HG02678 (cell line): Measurements from ENCODE around the gene FREM2.

ENCODE experiments used
- ATAC-seq: cut with Tn5 transposase; IDR thresholded peaks from one replicate; pipeline ENCODE4 v1.9.1; 2021; ENCODE audit warnings: mild to moderate bottlenecking, moderate library complexity; ENCODE audit not compliant: unreplicated experiment

The FREM2 gene

GRCh38 chr13:38687246-38688229, 661 bp downstream of the FREM2 start:
- ATAC-seq: no peak

GRCh38 chr13:38688674-38689073, 1.8 kb downstream of the FREM2 start:
- ATAC-seq: no peak

- no peak for ATAC-seq
Observed at GRCh38 chr13:38690231-38690630, 3.4 kb downstream of the FREM2 start.

- ATAC-seq: no peak
Observed at GRCh38 chr13:38693168-38693567, 6.3 kb downstream of the FREM2 start.

GRCh38 chr13:38693641-38694040, 6.8 kb downstream of the FREM2 start:
- no peak for ATAC-seq

- ATAC-seq: no peak
Observed at GRCh38 chr13:38697197-38697596, 10.3 kb downstream of the FREM2 start.

GRCh38 chr13:38697628-38698333, 10.9 kb downstream of the FREM2 start:
- no peak for ATAC-seq

- no peak for ATAC-seq
Observed at GRCh38 chr13:38700051-38700450, 13.2 kb downstream of the FREM2 start.

GRCh38 chr13:38702669-38703068, 15.8 kb downstream of the FREM2 start:
- ATAC-seq: no peak

- no peak for ATAC-seq
Observed at GRCh38 chr13:38703255-38703654, 16.4 kb downstream of the FREM2 start.

- no peak for ATAC-seq
Observed at GRCh38 chr13:38705365-38705764, 18.5 kb downstream of the FREM2 start.

- no peak for ATAC-seq
Observed at GRCh38 chr13:38707460-38707859, 20.6 kb downstream of the FREM2 start.

- no peak for ATAC-seq
Observed at GRCh38 chr13:38713046-38713445, 26.2 kb downstream of the FREM2 start.

GRCh38 chr13:38718374-38718773, 31.5 kb downstream of the FREM2 start:
- ATAC-seq: no peak

GRCh38 chr13:38730332-38730731, 43.5 kb downstream of the FREM2 start:
- no peak for ATAC-seq

- ATAC-seq: no peak
Observed at GRCh38 chr13:38733146-38733545, 46.3 kb downstream of the FREM2 start.

- no peak for ATAC-seq
Observed at GRCh38 chr13:38735665-38736440, 49.0 kb downstream of the FREM2 start.

GRCh38 chr13:38743466-38743865, 56.6 kb downstream of the FREM2 start:
- no peak for ATAC-seq

GRCh38 chr13:38752686-38753085, 65.8 kb downstream of the FREM2 start:
- ATAC-seq: no peak

GRCh38 chr13:38753878-38754277, 67.0 kb downstream of the FREM2 start:
- ATAC-seq: no peak

- ATAC-seq: no peak
Observed at GRCh38 chr13:38755793-38756192, 68.9 kb downstream of the FREM2 start.
